Nephron (organoid): ENCODE data around the gene MYO1B.

Source experiments
- H3K27ac Mint-ChIP-seq, 3 experiments: 2 replicates each; pipeline ENCODE4 v1.8.0; 2020; ENCODE audit warnings: mixed read lengths in 3 of 3, mild to moderate bottlenecking in 2 of 3, moderate library complexity in 1 of 3
- H3K27me3 Mint-ChIP-seq: 2 replicates; pipeline ENCODE4 v1.8.0; 2021; ENCODE audit warnings: low read depth, mild to moderate bottlenecking, moderate library complexity, mixed read lengths
- H3K36me3 Mint-ChIP-seq: 2 replicates; pipeline ENCODE4 v1.8.0; 2020; ENCODE audit warnings: low read depth, mixed read lengths
- H3K4me1 Mint-ChIP-seq: 2 replicates; pipeline ENCODE4 v1.8.0; 2020; ENCODE audit warnings: mixed read lengths
- H3K4me3 Mint-ChIP-seq, 3 experiments: 2 replicates each; pipeline ENCODE4 v1.8.0; 2020; ENCODE audit warnings: mild to moderate bottlenecking in 3 of 3, mixed read lengths in 3 of 3, moderate library complexity in 2 of 3
- H3K9me3 Mint-ChIP-seq: 2 replicates; pipeline ENCODE4 v1.8.0; 2020; ENCODE audit warnings: mixed read lengths
- TF ChIP-seq, protein P1 (sequence below), 3 experiments: fragments of 200-600 bp; sonication (generic); IDR thresholded peaks; one replicate each; pipeline ENCODE4 v1.5.0; 2021; ENCODE audit warnings: antibody characterized with exemption in 3 of 3; ENCODE audit not compliant: unreplicated experiment in 3 of 3

MYO1B gene

GRCh38 chr2:191328150-191328809 lies 83.1 kb downstream of the MYO1B start:
- Mint-ChIP-seq H3K4me1 (peaks cover 12% of the 10 kb centered on the region), H3K4me3 (no peak overlapping the region), H3K9me3 (peaks cover 5% of the 10 kb centered on the region), H3K27ac (no peak overlapping the region), H3K27me3 (no peaks in the 10 kb centered on the region), H3K36me3 (peaks cover 39% of the 10 kb centered on the region)
- TF ChIP-seq, protein P1, sequence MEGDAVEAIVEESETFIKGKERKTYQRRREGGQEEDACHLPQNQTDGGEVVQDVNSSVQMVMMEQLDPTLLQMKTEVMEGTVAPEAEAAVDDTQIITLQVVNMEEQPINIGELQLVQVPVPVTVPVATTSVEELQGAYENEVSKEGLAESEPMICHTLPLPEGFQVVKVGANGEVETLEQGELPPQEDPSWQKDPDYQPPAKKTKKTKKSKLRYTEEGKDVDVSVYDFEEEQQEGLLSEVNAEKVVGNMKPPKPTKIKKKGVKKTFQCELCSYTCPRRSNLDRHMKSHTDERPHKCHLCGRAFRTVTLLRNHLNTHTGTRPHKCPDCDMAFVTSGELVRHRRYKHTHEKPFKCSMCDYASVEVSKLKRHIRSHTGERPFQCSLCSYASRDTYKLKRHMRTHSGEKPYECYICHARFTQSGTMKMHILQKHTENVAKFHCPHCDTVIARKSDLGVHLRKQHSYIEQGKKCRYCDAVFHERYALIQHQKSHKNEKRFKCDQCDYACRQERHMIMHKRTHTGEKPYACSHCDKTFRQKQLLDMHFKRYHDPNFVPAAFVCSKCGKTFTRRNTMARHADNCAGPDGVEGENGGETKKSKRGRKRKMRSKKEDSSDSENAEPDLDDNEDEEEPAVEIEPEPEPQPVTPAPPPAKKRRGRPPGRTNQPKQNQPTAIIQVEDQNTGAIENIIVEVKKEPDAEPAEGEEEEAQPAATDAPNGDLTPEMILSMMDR (IDR thresholded peaks at IDR 0.05; ENCODE audit: unreplicated experiment in 3 of 3): no peak

GRCh38 chr2:191329841-191330240 lies 84.6 kb downstream of the MYO1B start:
- H3K27me3 Mint-ChIP-seq: no peaks in the 10 kb centered on the region
- peaks cover 16% of the 10 kb centered on the region for H3K4me1 Mint-ChIP-seq
- no peak overlapping the region for H3K27ac Mint-ChIP-seq
- TF ChIP-seq, protein P1 (IDR thresholded peaks at IDR 0.05; ENCODE audit: unreplicated experiment in 3 of 3): no peak
- no peak overlapping the region for H3K4me3 Mint-ChIP-seq
- H3K9me3 Mint-ChIP-seq: no peaks in the 10 kb centered on the region
- H3K36me3 Mint-ChIP-seq: peaks cover 46% of the 10 kb centered on the region

DNA sequence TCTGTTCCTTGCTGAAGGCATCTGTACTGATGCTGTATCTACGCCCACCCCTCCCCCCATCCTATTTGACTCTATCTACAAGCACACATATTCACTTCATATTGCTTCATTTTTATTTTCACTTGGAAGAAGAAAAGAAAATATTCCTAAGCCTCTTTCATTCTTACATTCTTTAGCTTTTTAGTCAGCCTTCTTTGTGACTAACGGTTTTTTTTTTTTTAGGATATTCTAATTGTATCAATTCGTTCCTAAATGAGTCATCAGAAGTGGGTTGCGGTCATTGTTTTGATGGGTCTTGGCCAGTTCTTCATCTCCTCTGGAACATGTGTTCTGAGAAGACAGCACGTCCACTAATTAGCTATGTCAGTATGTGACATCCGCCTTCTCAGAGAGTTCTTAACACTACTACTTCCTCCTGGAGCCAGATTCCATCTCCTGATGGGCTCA lies 88.7 kb downstream of the MYO1B start:
- Mint-ChIP-seq H3K27ac (no peak overlapping the region), H3K4me1 (peaks cover 7% of the 10 kb centered on the region), H3K27me3 (no peaks in the 10 kb centered on the region), H3K4me3 (no peak overlapping the region), H3K9me3 (no peaks in the 10 kb centered on the region), H3K36me3 (peaks cover 39% of the 10 kb centered on the region)
- TF ChIP-seq, protein P1 (IDR thresholded peaks at IDR 0.05; ENCODE audit: unreplicated experiment in 3 of 3): no peak

DNA sequence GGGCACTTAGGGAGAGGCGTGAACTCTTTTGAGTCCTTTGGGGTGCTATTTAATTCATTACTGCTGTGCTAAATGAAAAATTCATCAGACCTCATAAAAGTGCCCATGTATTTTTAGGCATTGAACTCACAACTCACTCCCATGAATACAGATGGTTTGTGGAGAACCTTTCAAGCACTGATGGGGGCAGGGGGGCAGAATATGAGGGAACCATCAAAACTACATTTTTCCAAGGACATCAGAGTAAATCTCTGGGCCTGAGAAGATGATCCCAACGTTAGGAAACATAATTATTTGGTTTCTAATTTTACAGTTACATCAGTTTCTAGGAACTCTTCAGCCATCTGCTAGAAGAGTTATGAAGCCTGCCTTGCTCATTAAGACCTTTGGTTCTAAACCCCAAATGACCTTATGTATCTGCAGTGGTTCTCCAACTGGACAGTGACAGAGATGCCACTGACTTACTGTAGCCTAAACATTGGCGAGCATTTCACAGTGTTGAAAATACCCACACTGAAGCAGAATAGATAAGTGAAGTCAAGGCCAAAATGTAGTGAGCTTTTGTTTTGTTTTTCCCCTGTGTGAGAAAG lies 90.8 kb downstream of the MYO1B start:
- no peak overlapping the region for H3K27ac Mint-ChIP-seq
- H3K36me3 Mint-ChIP-seq: peaks cover 31% of the 10 kb centered on the region

GRCh38 chr2:191341436-191341835 lies 96.2 kb downstream of the MYO1B start:
- Mint-ChIP-seq H3K27ac (peak overlapping the region in 1 of 3 experiments; percentile 4), H3K9me3 (no peaks in the 10 kb centered on the region)

More for the DNA sequence above, 90.8 kb downstream of the MYO1B start:
- peaks cover 7% of the 10 kb centered on the region for H3K4me1 Mint-ChIP-seq
- H3K9me3 Mint-ChIP-seq: no peaks in the 10 kb centered on the region
- no peaks in the 10 kb centered on the region for H3K27me3 Mint-ChIP-seq
- H3K4me3 Mint-ChIP-seq: no peak overlapping the region
- TF ChIP-seq, protein P1 (IDR thresholded peaks at IDR 0.05; ENCODE audit: unreplicated experiment in 3 of 3): no peak

More at GRCh38 chr2:191341436-191341835, 96.2 kb downstream of the MYO1B start:
- Mint-ChIP-seq H3K36me3 (peaks cover 37% of the 10 kb centered on the region), H3K4me1 (no peaks in the 10 kb centered on the region), H3K4me3 (no peak overlapping the region), H3K27me3 (no peaks in the 10 kb centered on the region)
- TF ChIP-seq, protein P1 (IDR thresholded peaks at IDR 0.05; ENCODE audit: unreplicated experiment in 3 of 3): no peak
